Measurements from ENCODE around the gene HTRA3.
"Not testable (repeated sequence)": the region's sequence is repeated elsewhere in the genome, so short reads cannot be mapped to it uniquely, and the experiment has no call there.

Gene HTRA3

DNA sequence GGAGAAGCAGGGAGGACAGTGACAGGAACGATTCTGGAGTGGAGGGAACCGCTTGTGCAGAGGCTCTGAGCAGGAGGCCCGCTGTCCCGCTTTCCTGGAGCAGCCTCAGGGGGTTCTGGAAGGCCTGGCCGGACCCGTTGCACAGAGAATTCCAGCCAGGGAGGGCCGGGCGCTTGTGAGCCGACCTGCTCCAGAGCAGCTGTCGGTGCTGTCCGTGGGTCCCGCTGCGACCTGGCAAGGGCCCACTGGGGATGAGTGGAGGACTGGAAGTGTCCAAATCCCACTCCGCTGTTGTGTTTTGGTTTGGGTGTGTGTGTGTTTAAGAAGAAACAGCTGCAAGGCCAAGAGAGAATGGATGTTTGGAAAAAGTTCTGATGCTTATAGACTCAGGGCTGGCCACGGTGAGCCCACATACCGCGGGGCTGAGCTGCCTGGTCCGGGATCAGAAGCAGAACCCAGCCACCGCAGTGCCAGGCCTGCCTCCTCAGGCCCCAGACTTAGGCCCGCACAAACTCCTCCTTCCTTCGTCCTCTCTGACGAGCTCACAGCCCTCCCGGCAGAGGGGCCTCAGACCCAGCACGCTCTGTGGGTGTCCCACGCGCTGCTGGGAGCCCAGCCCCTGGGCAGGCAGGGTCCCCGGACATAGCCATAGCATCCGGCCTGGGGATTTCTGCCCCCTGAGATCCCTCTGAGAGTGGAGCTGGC lies 73.9 kb downstream of the HTRA3 start:
- DNase-seq (ENCODE audit: low spot score), result no peak

- no peak for DNase-seq (ENCODE audit: low spot score)
Observed at GRCh38 chr4:8343967-8344331, 74.4 kb downstream of the HTRA3 start.

DNA sequence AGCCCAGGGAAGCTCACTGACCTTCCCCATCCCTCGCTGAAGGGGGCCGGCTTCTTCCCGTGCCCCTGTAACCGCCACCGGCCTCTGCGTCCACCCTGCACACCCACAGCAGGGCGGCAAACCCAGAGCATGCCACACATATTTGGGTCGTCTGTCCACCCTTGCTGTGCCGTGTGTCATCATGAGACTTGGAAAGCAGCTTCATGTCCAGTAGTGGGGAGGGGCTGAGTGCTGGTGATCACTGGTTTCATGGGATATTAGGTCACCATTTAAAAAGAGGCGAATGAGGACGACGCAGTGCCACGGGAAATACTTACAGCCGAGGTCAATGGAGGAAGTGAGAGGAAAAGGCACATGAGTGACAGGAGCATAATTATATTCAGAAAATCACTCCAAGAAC lies 74.8 kb downstream of the HTRA3 start:
- DNase-seq (ENCODE audit: low spot score), result no peak

GRCh38 chr4:8345053-8345945 lies 75.7 kb downstream of the HTRA3 start:
- no peak for DNase-seq (ENCODE audit: low spot score)

- DNase-seq (ENCODE audit: low spot score), result no peak
Observed at GRCh38 chr4:8345946-8346814, 76.6 kb downstream of the HTRA3 start.

DNA sequence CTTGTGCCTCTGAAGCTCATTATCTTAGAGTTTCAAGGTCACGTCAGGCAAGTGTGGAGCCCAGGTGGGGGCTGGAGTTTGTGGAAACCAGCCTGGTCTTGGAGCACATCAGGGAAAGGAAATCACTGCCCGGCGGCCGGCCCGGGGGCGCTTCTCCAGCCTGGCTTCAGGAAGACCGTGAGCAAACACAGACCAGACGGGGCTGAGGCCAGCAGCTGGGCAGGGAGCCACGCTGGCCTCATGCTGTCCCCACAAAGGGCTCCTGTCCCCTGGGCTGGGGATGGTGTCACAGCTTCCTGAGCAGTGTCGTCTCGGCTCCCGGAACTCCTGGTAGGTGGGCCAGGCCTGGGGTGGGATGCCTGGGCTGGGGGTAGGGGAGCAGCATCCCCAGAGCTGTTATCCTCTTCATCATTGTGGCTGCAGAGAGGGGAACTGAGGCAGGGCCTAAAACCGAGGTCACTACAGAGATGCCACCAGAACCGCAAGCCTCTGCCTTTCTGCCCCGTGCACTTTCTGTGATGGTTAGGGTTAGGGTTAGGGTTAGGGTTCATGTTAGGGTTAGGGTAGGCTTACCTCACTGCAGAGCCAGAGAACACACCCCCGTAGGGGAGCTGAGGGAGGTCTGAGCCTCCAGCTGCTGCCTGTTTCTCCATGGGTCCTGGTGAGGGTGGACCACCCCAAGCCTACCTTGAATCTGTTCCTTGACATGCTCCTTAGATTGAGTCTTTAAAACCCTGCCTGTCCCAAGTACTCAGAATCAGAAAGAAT lies 77.5 kb downstream of the HTRA3 start:
- no peak for DNase-seq (ENCODE audit: low spot score)

DNA sequence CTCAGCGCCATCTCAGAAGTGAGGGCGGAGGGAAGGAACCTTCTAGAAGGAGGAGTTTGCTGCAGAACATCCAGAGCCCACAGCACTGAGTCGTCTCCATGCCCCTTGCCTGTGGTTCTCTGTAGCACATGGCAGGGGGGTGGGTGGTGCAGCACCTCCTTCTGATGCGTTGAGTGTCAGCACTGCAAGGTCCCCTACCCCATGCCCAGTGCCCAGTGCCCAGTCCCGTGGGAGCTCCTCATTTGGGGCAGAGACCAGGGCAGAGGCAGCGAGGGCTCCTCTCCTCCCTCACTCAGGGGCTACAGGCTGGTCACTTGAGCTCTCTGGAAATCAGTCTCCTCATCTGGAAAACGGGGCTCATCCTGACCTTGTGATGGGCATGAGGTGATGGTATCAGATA lies 78.1 kb downstream of the HTRA3 start:
- no peak for DNase-seq (ENCODE audit: low spot score)

DNA sequence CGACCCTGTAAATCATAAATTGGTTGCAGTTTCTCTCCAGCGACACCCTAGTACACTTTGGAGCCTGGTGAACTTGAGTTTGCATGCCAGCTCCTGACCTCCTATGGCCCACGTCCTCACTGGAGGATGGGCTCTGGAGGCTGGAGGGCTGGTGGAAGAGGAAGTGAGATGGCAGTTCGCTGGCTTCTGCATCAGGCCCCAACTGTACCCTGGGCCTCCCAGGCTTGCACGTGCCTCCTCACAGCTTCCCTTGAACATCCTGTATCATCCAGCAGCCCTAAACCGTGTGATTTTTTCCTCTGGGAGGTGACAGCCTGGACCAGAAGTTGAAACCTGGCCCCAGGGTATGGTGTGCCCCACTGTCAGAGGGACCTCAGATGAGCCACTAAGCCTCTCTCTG lies 78.5 kb downstream of the HTRA3 start:
- DNase-seq (ENCODE audit: low spot score), result no peak

- not testable (repeated sequence) for DNase-seq (ENCODE audit: low spot score)
Observed at GRCh38 chr4:8349236-8349635, 79.7 kb downstream of the HTRA3 start.

DNA sequence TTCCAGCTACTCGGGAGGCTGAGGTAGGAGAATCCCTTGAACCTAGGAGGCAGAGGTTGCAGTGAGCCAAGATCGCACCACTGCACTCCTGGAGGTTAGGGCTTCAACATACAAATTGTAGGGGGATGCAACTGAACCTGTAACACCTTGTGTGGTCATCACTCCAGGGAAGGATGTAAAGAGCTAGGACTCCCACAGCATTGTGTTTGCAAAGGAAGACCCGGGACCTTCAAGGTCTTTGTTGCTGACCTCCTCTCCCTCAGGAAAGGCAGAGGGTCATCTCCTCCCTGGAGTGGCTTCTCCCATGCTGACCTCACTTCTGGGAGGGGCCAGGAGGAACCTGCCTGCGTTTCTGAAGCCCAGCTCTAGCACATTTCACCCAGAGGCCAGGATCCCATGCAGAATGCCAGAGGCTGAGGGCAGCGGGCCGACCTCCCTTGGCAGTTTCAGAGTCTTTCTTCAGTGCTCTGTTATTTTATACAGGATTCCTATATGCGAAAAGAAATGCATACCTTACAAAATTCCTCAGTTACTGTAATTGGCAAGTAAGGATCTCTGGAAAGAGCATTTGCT lies 80.2 kb downstream of the HTRA3 start:
- DNase-seq (ENCODE audit: low spot score), result peak; percentile 15

- DNase-seq (ENCODE audit: low spot score), result no peak
Observed at GRCh38 chr4:8350352-8350751, 80.8 kb downstream of the HTRA3 start.

- DNase-seq (ENCODE audit: low spot score), result peak; percentile 20
Observed at GRCh38 chr4:8350841-8351461, 81.4 kb downstream of the HTRA3 start.

GRCh38 chr4:8351931-8352367 lies 82.4 kb downstream of the HTRA3 start:
- DNase-seq (ENCODE audit: low spot score), result no peak

- peak; percentile 19 for DNase-seq (ENCODE audit: low spot score)
Observed at GRCh38 chr4:8352368-8353157, 83.0 kb downstream of the HTRA3 start.

DNA sequence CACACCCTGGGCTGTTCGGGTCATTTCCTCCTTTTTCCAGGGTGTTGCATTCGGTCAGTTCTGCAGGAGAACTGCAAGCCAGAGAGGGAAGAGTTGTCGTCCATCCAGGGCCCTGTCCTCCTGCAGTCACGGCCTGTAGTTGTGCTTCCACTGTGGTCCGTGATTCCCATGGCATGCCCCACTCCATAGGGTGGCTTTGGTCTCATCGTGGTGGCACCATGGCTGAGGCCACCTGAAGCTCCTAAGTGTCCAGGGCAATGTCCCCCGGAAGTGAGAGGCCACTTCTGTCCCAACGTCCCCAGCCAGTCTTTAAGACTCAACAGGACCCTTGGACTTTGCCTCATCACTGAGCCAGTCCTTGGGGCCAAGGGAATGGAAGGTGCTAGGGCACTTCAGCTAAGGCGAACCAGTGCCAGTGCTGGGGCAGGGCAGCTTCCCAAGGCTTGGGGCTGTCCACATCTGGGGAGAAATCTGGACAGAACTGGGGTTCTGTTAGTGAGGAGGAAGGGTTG lies 83.7 kb downstream of the HTRA3 start:
- DNase-seq (ENCODE audit: low spot score), result no peak

DNA sequence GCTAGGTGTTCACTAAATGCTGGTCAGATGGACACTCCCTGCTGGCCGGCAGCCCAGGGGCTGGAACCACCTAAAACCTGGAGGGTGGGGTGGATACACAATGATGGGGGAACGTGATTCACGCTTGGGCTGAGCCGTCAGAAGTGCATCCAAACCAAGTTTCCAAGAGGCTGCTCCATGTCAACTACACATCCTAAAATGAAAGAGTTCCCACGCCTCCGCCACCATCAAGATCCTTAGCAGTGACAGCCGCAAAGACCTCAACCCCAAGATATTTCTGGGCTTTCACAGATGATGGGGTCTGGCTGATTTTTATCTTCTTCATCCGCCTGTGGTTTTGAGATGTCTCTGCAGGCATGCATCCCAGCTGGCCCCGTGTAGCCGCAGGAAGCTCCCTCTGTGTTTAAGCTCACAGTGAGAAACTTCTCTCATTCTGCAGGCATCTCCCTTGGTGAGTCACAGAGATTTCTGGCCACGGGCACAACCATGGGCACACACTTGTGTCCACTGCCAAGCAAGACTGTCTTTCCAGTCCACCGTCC lies 84.4 kb downstream of the HTRA3 start:
- no peak for DNase-seq (ENCODE audit: low spot score)

- no peak for DNase-seq (ENCODE audit: low spot score)
Observed at GRCh38 chr4:8355306-8355705, 85.8 kb downstream of the HTRA3 start.

GRCh38 chr4:8355864-8356565 lies 86.5 kb downstream of the HTRA3 start:
- no peak for DNase-seq (ENCODE audit: low spot score)

Measured in D341Med (cell line).